Liver (tissue), 9 donors: ENCODE results near the gene PNCK. TPM values are rescaled to one million over a fixed set of nuclear protein-coding genes. Genes with fewer than 3 reads are reported as not detected.

ENCODE experiments used
- DNase-seq: peaks from one replicate; pipeline ENCODE4 v3.0.0-alpha.2; 2017; ENCODE audit warnings: low spot score
- H3K27ac ChIP-seq, 2 donors: one replicate each; pipeline ENCODE4 v1.7.0; 2013; ENCODE audit warnings: inconsistent platforms in 2 of 2, low read length in 2 of 2, control low read depth in 1 of 2, low read depth in 1 of 2, mild to moderate bottlenecking in 1 of 2
- H3K27me3 ChIP-seq, 4 donors: one replicate each; pipeline versions ENCODE4 v1.6.1 to v1.7.0; 2013; ENCODE audit warnings: low read length in 3 of 4, inconsistent platforms in 1 of 4, mild to moderate bottlenecking in 1 of 4, moderate library complexity in 1 of 4; ENCODE audit not compliant: control insufficient read depth in 4 of 4, insufficient read depth in 4 of 4
- H3K36me3 ChIP-seq, 4 donors: one replicate each; pipeline versions ENCODE4 v1.6.1 to v1.7.0; 2013; ENCODE audit warnings: low read length in 3 of 4, mild to moderate bottlenecking in 3 of 4, low read depth in 1 of 4, moderate library complexity in 1 of 4; ENCODE audit not compliant: control insufficient read depth in 4 of 4, insufficient read depth in 3 of 4
- H3K4me1 ChIP-seq, 4 donors: one replicate each; pipeline versions ENCODE4 v1.6.1 to v1.7.0; 2013; ENCODE audit warnings: low read length in 3 of 4, mild to moderate bottlenecking in 3 of 4, moderate library complexity in 1 of 4; ENCODE audit not compliant: control insufficient read depth in 4 of 4, insufficient read depth in 4 of 4
- H3K4me3 ChIP-seq, 3 donors: one replicate each; pipeline versions ENCODE4 v1.6.1 to v1.7.0; 2013; ENCODE audit warnings: low read length in 3 of 3, control low read depth in 1 of 3, low read depth in 1 of 3, mild to moderate bottlenecking in 1 of 3
- H3K9ac ChIP-seq, 2 donors: one replicate each; pipeline ENCODE4 v1.7.0; 2013; ENCODE audit warnings: low read length in 2 of 2, mild to moderate bottlenecking in 2 of 2, moderate library complexity in 2 of 2, control low read depth in 1 of 2, low read depth in 1 of 2
- H3K9me3 ChIP-seq, 4 donors: one replicate each; pipeline versions ENCODE4 v1.6.1 to v1.7.0; 2013; ENCODE audit warnings: low read length in 3 of 4; ENCODE audit not compliant: control insufficient read depth in 4 of 4
- EGR1 ChIP-seq, 2 donors: IDR thresholded peaks; 2 replicates each; pipeline ENCODE4 v1.6.1; 2016 to 2018; ENCODE audit warnings: antibody characterized with exemption in 2 of 2, low read depth in 2 of 2
- FOXA1 ChIP-seq: IDR thresholded peaks from 2 replicates; pipeline ENCODE4 v1.6.1; 2016; ENCODE audit warnings: antibody characterized with exemption
- FOXA2 ChIP-seq: IDR thresholded peaks from 2 replicates; pipeline ENCODE4 v1.6.1; 2016; ENCODE audit warnings: antibody characterized with exemption
- GABPA ChIP-seq, 2 donors: IDR thresholded peaks in 1 of 2; conservative IDR thresholded peaks in 1 of 2; 2 replicates each; pipeline ENCODE4 v1.6.1; 2016; ENCODE audit warnings: antibody characterized with exemption in 2 of 2, mild to moderate bottlenecking in 1 of 2, moderate library complexity in 1 of 2
- HNF4G ChIP-seq: IDR thresholded peaks from 2 replicates; pipeline ENCODE4 v1.6.1; 2016; ENCODE audit warnings: antibody characterized with exemption
- JUND ChIP-seq, 2 donors: IDR thresholded peaks; 2 replicates each; pipeline ENCODE4 v1.6.1; 2016; ENCODE audit warnings: antibody characterized with exemption in 2 of 2
- RXRA ChIP-seq, 2 donors: IDR thresholded peaks; 2 replicates each; pipeline ENCODE4 v1.6.1; 2017 to 2018; ENCODE audit warnings: antibody characterized with exemption in 2 of 2, mild to moderate bottlenecking in 1 of 2
- SP1 ChIP-seq: IDR thresholded peaks from 2 replicates; pipeline ENCODE4 v1.6.1; 2018; ENCODE audit warnings: antibody characterized with exemption, mild to moderate bottlenecking
- TAF1 ChIP-seq: conservative IDR thresholded peaks from 2 replicates; pipeline ENCODE4 v1.6.1; 2016; ENCODE audit warnings: antibody characterized with exemption, mild to moderate bottlenecking
- YY1 ChIP-seq: IDR thresholded peaks from 2 replicates; pipeline ENCODE4 v1.6.1; 2016; ENCODE audit warnings: antibody characterized with exemption, mild to moderate bottlenecking
- WGBS: extraction: QIAGEN DNeasy Blood & Tissue Kit; methylation state at CpG from one replicate; pipeline ENCODE4 v1.1.7; 2013; 5-methylcytosine and 5-hydroxymethylcytosine counted together
- polyA plus RNA-seq, 2 donors: library from polyadenylated mRNA; stranded (reverse) in 1 of 2; unstranded in 1 of 2; fragments of 200-250 nt in 1 of 2; fragments of >200 nt in 1 of 2; fragmentation: Nextera tagmentation in 1 of 2; extraction: Ambion mirVana in 1 of 2; gene quantifications; one replicate each; pipeline versions ENCODE4 v1.2.1 to v1.2.3, GENCODE V29; 2013 to 2015
- total RNA-seq, 2 donors: library from RNA; depleted of rRNA; stranded (reverse); fragments of >200 nt; gene quantifications; one replicate each; pipeline ENCODE4 v1.2.3, GENCODE V29; 2014
- TF ChIP-seq, protein P1 (sequence below): IDR thresholded peaks from 2 replicates; pipeline ENCODE4 v1.6.1; 2016; ENCODE audit warnings: antibody characterized with exemption
- TF ChIP-seq, protein P2 (sequence below): IDR thresholded peaks from 2 replicates; pipeline ENCODE4 v1.6.1; 2016; ENCODE audit warnings: antibody characterized with exemption
- TF ChIP-seq, protein P3 (sequence below): IDR thresholded peaks from 2 replicates; pipeline ENCODE4 v1.6.1; 2016; ENCODE audit warnings: antibody characterized with exemption
- TF ChIP-seq, protein P4 (sequence below): fragments of 150-350 bp; IDR thresholded peaks from 2 replicates; pipeline ENCODE4 v1.5.1; 2017; ENCODE audit warnings: improper control_type of control experiment, low read depth, low read length; ENCODE audit not compliant: missing input control
- donor health status: healthy.
- donor health status: healthy.
- donor health status: healthy.
- donor health status: healthy.
- donor health status: healthy.

The PNCK gene
- total RNA-seq: under 1 TPM in 1 of 2 donors, not detected in 1; 0.17 TPM
- polyA plus RNA-seq: under 1 TPM in 1 of 2 donors, not detected in 1; 0.02 TPM

GRCh38 chrX:153673428-153674218 lies at the start of gene PNCK:
Gene PNCK (minus strand): TSS chrX:153673813. CDS start chrX:153673076, 737 bp downstream.
- Histone ChIP-seq H3K27ac (no peak within 1 kb of the TSS), H3K9ac (no peak within 1 kb of the TSS), H3K4me3 (no peak within 1 kb of the TSS), H3K36me3 (no peaks in the 10 kb centered on the region), H3K9me3 (no peaks in the 10 kb centered on the region), H3K4me1 (no peaks in the 10 kb centered on the region), H3K27me3 (peaks cover 0 to 5% (median 0%) of the 10 kb centered on the region in 4 donors)
- WGBS: 10% methylated on average over 98 of the region's 98 CpGs
- no peak for TF ChIP-seq FOXA2
- no peak for TF ChIP-seq GABPA (IDR thresholded peaks at IDR 0.05 in 1 of 2, conservative IDR thresholded peaks at IDR 0.05 in 1 of 2)
- DNase-seq: no peak

DNA sequence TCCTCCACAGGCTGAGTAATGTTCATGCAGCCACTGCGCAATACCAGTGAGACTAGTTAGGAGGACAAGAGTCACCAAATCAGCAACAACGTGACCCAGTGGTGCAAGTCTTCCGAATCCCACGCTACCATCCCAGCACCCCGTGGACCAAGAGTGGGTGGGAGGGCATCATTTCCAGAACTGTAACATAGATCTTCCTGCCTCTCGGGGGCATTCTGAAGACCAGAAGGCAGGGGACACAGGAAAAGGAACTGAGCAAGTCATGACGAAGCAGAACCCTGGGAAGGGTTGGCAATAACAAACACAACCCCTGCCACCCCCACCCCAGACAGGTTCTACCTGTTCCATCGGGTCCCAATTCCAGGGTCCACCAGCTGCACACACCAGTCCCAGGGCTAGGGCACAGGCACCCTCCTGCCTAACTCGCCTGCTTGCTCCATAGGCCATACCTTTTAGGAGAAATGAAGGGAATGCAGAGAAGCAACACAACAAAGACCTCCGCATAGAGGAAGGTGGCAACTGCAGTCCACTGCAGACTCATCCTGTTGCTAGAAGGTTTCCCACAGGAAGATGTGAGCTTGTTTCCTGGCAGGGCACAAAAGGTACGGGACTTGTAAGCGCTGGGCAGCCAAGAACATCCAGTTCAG lies 49.2 kb upstream of the PNCK start:
- 42% methylated on average over 12 of the region's 12 CpGs for WGBS
- Histone ChIP-seq H3K4me1 (peaks cover 16 to 43% (median 31%) of the 10 kb centered on the region in 4 donors), H3K9me3 (no peaks in the 10 kb centered on the region), H3K27me3 (no peaks in the 10 kb centered on the region), H3K9ac (peak overlapping the region in 1 of 2 donors; percentile 78), H3K4me3 (peak overlapping the region; percentile 65 to 82 (median 74)), H3K36me3 (peaks cover 3 to 19% (median 9%) of the 10 kb centered on the region in 4 donors), H3K27ac (peak overlapping the region; percentile 83 to 86)
- TF ChIP-seq, protein P1, sequence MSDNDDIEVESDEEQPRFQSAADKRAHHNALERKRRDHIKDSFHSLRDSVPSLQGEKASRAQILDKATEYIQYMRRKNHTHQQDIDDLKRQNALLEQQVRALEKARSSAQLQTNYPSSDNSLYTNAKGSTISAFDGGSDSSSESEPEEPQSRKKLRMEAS: no peak
- TF ChIP-seq GABPA (IDR thresholded peaks at IDR 0.05 in 1 of 2, conservative IDR thresholded peaks at IDR 0.05 in 1 of 2) (no peak), FOXA1 (no peak), HNF4G (no peak), EGR1 (IDR thresholded peaks at IDR 0.05; ENCODE audit: low read depth in 2 of 2) (no peak), SP1 (no peak), JUND (IDR thresholded peaks at IDR 0.05) (no peak), YY1 (no peak), RXRA (IDR thresholded peaks at IDR 0.05) (no peak), TAF1 (no peak)
- TF ChIP-seq, protein P2, sequence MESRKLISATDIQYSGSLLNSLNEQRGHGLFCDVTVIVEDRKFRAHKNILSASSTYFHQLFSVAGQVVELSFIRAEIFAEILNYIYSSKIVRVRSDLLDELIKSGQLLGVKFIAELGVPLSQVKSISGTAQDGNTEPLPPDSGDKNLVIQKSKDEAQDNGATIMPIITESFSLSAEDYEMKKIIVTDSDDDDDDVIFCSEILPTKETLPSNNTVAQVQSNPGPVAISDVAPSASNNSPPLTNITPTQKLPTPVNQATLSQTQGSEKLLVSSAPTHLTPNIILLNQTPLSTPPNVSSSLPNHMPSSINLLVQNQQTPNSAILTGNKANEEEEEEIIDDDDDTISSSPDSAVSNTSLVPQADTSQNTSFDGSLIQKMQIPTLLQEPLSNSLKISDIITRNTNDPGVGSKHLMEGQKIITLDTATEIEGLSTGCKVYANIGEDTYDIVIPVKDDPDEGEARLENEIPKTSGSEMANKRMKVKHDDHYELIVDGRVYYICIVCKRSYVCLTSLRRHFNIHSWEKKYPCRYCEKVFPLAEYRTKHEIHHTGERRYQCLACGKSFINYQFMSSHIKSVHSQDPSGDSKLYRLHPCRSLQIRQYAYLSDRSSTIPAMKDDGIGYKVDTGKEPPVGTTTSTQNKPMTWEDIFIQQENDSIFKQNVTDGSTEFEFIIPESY: no peak
- TF ChIP-seq, protein P3, sequence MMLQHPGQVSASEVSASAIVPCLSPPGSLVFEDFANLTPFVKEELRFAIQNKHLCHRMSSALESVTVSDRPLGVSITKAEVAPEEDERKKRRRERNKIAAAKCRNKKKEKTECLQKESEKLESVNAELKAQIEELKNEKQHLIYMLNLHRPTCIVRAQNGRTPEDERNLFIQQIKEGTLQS: no peak
- TF ChIP-seq, protein P4, sequence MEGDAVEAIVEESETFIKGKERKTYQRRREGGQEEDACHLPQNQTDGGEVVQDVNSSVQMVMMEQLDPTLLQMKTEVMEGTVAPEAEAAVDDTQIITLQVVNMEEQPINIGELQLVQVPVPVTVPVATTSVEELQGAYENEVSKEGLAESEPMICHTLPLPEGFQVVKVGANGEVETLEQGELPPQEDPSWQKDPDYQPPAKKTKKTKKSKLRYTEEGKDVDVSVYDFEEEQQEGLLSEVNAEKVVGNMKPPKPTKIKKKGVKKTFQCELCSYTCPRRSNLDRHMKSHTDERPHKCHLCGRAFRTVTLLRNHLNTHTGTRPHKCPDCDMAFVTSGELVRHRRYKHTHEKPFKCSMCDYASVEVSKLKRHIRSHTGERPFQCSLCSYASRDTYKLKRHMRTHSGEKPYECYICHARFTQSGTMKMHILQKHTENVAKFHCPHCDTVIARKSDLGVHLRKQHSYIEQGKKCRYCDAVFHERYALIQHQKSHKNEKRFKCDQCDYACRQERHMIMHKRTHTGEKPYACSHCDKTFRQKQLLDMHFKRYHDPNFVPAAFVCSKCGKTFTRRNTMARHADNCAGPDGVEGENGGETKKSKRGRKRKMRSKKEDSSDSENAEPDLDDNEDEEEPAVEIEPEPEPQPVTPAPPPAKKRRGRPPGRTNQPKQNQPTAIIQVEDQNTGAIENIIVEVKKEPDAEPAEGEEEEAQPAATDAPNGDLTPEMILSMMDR: no peak
- DNase-seq: no peak
